SK-N-SH (cell line): ENCODE data around the gene KRT6B.

Source experiments
- TF ChIP-seq, protein P1 (sequence below): fragments of 200-600 bp; sonication (generic); IDR thresholded peaks from 2 replicates; pipeline ENCODE4 v1.6.1; 2017; ENCODE audit warnings: antibody characterized with exemption, mild to moderate bottlenecking, moderate library complexity
- TF ChIP-seq, protein P2 (sequence below): IDR thresholded peaks from 2 replicates; pipeline ENCODE4 v1.6.1; 2012; ENCODE audit warnings: mild to moderate bottlenecking, low read depth, low read length, moderate library complexity
- TF ChIP-seq, protein P3 (sequence below): IDR thresholded peaks from 2 replicates; pipeline ENCODE4 v1.4.0; 2012; ENCODE audit warnings: low read depth

DNA sequence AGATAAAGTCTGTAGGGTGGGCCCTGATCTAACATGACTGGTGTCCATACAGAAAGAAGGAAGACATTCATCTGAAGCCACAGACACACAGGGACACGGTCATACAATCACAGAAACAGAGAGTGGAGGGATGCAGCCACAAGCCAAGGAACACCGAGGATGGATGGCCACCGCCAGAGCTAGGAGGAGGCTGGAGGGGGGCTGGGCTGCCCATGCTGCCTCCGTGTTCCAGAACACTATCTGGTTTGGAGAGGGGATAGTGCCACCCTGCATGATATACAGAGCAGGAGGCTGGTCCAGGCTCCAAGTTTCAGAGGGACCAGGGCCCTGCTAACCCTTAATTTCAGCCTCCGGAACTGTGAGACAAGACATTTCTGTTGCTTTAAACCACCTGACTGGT, 26.5 kb downstream of the KRT6B start:
- TF ChIP-seq, protein P1, sequence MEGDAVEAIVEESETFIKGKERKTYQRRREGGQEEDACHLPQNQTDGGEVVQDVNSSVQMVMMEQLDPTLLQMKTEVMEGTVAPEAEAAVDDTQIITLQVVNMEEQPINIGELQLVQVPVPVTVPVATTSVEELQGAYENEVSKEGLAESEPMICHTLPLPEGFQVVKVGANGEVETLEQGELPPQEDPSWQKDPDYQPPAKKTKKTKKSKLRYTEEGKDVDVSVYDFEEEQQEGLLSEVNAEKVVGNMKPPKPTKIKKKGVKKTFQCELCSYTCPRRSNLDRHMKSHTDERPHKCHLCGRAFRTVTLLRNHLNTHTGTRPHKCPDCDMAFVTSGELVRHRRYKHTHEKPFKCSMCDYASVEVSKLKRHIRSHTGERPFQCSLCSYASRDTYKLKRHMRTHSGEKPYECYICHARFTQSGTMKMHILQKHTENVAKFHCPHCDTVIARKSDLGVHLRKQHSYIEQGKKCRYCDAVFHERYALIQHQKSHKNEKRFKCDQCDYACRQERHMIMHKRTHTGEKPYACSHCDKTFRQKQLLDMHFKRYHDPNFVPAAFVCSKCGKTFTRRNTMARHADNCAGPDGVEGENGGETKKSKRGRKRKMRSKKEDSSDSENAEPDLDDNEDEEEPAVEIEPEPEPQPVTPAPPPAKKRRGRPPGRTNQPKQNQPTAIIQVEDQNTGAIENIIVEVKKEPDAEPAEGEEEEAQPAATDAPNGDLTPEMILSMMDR: no peak
- TF ChIP-seq, protein P2, sequence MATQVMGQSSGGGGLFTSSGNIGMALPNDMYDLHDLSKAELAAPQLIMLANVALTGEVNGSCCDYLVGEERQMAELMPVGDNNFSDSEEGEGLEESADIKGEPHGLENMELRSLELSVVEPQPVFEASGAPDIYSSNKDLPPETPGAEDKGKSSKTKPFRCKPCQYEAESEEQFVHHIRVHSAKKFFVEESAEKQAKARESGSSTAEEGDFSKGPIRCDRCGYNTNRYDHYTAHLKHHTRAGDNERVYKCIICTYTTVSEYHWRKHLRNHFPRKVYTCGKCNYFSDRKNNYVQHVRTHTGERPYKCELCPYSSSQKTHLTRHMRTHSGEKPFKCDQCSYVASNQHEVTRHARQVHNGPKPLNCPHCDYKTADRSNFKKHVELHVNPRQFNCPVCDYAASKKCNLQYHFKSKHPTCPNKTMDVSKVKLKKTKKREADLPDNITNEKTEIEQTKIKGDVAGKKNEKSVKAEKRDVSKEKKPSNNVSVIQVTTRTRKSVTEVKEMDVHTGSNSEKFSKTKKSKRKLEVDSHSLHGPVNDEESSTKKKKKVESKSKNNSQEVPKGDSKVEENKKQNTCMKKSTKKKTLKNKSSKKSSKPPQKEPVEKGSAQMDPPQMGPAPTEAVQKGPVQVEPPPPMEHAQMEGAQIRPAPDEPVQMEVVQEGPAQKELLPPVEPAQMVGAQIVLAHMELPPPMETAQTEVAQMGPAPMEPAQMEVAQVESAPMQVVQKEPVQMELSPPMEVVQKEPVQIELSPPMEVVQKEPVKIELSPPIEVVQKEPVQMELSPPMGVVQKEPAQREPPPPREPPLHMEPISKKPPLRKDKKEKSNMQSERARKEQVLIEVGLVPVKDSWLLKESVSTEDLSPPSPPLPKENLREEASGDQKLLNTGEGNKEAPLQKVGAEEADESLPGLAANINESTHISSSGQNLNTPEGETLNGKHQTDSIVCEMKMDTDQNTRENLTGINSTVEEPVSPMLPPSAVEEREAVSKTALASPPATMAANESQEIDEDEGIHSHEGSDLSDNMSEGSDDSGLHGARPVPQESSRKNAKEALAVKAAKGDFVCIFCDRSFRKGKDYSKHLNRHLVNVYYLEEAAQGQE: no peak
- TF ChIP-seq, protein P3, sequence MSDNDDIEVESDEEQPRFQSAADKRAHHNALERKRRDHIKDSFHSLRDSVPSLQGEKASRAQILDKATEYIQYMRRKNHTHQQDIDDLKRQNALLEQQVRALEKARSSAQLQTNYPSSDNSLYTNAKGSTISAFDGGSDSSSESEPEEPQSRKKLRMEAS: no peak
